Kidney epithelial cell (primary cell): Measurements from ENCODE around the gene CORO7. TPM values are rescaled to one million over a fixed set of nuclear protein-coding genes. Genes with fewer than 3 reads are reported as not detected.

Experiments
- DNase-seq: peaks from one replicate; pipeline ENCODE4 v3.0.0-alpha.2; 2010; ENCODE audit warnings: low read depth
- H3K27me3 ChIP-seq: 2 replicates; pipeline ENCODE4 v1.6.0; 2011; ENCODE audit warnings: low read length; ENCODE audit not compliant: control insufficient read depth, insufficient read depth
- H3K36me3 ChIP-seq: 2 replicates; pipeline ENCODE4 v1.5.1; 2011; ENCODE audit warnings: low read length; ENCODE audit not compliant: control insufficient read depth, insufficient read depth
- H3K4me3 ChIP-seq: 2 replicates; pipeline ENCODE4 v1.5.1; 2011; ENCODE audit warnings: low read depth, mild to moderate bottlenecking, control low read depth, low read length
- total RNA-seq: library from RNA; depleted of rRNA; stranded (reverse); fragments of >200 nt; gene quantifications from 2 replicates; pipeline ENCODE4 v1.2.3, GENCODE V29; 2015
- TF ChIP-seq, protein P1 (sequence below): IDR thresholded peaks from 2 replicates; pipeline ENCODE4 v1.5.1; 2011; ENCODE audit warnings: mild to moderate bottlenecking, moderate library complexity, low read length, control low read depth, inconsistent platforms; ENCODE audit not compliant: insufficient read depth, poor library complexity, severe bottlenecking

CORO7 gene
- total RNA-seq, 1 donor from 2014 or later: 57.3 TPM

DNA sequence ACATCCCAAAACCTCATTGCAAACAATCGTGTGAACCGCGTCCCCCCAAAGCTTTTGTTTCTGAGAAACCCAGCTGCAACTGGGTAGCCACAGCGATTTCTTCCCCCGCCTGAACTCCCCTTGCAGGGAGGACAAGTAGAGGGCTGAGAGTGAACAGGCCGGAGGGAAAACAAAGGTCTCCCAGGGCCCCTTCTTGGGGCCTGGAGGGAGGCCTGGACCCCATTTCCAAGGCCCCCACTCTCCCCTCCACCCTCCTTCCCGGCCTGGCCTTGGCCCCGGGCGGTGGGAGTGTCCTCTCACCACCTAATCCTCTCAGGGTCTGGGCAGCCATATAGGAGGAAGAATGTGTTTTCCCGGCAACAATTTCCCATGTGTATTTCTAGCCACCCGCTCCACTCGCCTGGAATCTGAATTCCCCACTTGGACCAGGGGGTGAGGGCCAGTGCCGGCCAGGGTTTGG lies 97.9 kb downstream of the CORO7 start:
- Histone ChIP-seq H3K36me3 (no peaks in the 10 kb centered on the region), H3K4me3 (no peak overlapping the region), H3K27me3 (no peaks in the 10 kb centered on the region)
- no peak for DNase-seq
- TF ChIP-seq, protein P1, sequence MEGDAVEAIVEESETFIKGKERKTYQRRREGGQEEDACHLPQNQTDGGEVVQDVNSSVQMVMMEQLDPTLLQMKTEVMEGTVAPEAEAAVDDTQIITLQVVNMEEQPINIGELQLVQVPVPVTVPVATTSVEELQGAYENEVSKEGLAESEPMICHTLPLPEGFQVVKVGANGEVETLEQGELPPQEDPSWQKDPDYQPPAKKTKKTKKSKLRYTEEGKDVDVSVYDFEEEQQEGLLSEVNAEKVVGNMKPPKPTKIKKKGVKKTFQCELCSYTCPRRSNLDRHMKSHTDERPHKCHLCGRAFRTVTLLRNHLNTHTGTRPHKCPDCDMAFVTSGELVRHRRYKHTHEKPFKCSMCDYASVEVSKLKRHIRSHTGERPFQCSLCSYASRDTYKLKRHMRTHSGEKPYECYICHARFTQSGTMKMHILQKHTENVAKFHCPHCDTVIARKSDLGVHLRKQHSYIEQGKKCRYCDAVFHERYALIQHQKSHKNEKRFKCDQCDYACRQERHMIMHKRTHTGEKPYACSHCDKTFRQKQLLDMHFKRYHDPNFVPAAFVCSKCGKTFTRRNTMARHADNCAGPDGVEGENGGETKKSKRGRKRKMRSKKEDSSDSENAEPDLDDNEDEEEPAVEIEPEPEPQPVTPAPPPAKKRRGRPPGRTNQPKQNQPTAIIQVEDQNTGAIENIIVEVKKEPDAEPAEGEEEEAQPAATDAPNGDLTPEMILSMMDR: no peak

DNA sequence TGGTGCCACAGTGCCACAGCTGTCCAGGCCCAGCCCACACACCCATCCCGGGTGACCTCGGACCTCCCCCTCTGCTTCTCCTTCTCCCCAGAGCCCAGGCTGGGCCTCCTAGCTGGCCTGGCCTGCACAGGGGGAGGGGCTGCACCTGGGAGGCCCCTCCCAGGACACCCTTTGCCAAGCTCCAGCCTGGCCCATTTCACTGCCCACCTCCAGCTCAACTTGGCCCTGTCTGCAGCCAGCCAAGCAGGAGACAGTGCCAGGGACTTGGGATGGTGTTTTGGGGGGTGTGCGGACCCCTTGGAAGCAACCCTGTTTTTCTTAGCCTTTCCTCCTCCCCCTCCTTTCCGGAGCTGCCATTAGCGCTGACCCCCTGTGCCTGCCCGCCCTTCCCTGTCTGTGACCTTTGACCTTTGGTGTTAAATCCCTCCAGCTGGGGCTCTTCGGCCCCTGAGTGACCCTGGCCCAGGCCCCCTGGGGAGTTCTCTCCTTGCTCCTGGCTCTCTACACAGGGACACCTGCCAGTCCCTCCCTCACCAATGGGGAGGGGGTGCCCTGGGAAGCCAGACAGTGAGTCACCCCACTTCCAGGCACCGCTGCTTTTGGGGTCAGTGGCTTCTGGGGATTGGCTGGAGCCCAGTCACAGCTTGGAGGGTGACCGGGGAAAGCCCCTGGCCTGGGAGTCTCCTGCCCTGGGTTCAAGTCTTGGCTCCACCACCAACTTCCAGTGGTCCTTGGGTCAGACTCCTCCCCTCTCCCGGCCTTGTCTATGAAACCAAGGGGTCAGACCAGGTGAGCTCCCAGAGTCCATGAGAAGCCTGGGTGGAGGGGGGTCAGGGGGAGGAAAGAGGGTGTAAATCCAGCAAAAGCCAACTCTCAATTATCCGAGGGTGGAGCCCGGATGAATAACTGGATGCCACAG lies 98.6 kb downstream of the CORO7 start:
- H3K27me3 ChIP-seq: no peaks in the 10 kb centered on the region
- no peaks in the 10 kb centered on the region for H3K36me3 ChIP-seq
- TF ChIP-seq, protein P1: no peak
- no peak for DNase-seq
- peak overlapping the region; percentile 87 for H3K4me3 ChIP-seq

DNA sequence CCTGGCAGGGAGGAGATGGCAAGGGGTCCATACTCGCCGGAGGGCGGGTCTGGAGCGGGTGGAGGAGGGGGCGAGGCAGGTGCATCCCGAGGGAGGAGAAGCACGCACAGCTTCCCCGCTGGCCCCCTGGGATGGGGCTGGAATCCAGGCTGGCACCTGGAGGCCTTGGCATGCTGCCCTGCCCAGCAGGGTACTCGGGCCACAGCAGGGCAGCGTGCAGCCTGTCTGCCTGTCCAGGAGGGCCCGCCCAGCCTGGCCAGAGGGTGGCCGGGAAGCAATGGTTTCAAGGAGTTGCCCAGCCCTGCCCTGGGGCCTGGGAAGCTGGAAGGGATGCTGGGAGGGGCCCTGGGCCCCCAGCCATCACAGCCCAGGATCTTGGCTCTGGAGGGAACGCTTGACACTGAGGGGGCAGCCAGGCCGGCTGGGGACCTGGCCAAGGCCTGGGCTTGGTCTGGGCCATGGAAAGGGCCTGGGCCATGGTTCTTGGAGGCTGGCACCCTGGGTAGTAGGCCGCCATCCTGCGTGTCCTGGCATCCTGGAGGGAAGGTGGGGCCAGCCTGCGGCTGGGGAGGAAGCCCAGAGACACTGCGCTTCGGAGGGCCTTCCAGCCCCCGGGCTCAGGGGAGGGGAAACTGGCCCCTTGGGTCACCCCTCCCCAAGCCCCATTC lies 99.4 kb downstream of the CORO7 start:
- no peak for DNase-seq
- TF ChIP-seq, protein P1: no peak
- Histone ChIP-seq H3K4me3 (peak overlapping the region; percentile 87), H3K27me3 (no peaks in the 10 kb centered on the region), H3K36me3 (no peaks in the 10 kb centered on the region)

DNA sequence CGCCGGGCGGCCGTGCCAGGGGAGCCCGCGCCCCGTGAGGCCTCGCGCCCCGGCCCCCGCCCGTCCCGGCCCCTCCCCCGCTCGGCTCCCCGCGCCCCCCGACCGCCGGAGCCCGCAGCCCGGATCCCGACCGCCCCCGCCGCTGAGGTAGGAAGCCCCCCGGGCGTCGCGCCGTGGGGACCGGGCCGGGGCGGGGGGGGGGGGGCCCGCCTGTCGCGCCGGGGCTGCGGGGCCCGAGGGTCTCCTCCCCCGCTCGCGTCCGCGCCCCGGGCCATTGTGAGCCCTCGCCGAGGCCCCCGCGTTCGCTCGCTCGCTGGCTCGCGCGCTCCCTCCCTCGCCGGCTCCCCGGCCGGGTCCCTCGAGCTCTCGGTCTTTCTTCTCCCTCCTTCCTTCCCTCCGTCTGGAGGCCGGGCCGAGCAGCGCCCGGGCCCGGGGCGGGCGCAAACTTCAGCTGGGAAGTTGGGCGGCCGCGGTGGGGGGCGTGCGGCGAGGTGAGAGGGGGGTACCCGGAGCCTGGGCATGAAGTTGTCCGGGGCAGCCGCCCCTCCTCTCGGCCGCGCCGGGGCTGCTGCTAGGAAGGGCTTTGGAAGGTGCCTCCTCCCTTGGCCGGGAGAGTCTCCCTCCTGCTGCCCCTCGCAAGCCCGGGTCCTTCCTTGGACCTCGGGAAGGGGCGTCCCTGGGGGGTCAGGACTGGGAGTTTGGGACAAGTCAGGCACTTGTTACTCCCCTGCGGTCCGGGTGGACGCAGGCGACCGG lies 100.1 kb downstream of the CORO7 start:
- Histone ChIP-seq H3K4me3 (peak overlapping the region; percentile 87), H3K27me3 (no peaks in the 10 kb centered on the region), H3K36me3 (no peaks in the 10 kb centered on the region)
- TF ChIP-seq, protein P1: no peak
- DNase-seq: no peak

DNA sequence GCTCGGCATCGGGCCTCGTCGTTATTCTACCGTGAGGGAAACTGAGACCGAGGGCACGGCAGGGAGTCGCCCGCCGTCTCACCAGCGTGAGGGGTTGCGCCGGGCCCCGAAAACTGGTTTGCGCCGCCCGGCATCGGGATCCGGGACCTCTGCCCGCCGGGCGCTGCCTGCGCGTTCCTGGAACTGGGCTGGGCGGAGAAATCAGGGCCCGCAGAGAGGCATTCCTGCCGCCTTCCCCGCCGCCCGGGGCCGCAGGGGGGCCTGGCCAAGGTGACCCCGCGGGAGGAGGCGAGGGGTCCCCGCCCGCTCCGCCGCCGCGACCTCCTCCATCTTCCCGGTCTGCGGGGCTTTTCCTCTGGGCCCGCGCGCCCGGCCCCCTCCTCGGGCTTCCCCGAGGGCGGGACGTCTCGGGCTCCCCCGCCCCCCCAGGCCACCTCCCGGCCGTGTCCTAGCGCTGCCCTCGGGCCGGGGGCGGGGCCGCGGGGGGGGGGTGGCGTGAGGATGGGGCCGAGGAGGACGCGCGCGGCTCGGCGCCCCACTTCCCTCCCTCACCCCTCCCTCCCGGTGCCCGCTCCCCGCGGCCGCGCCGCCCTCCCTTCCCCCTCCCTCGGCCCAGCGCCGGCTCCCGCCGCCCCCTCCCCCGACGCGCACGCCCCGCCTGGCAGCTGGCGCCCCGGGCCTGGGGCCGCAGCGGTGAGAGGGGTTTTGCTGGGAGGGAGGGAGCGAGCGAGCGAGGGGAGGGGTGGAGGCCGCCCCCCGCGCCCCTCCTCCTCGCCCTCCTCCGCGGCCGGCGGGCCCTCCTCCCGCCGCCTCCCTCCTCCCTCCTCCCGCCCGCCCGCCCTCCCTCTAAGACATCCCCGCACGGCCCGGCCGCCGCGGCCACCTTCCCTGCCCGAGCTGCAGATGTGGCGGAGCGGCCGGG lies 100.9 kb downstream of the CORO7 start, which contains the start of gene GLIS2:
Gene GLIS2 (plus strand): TSS at position 882 of the 922 bp plus-strand sequence. CDS start 16,214 bp downstream, outside the sequence.
- TF ChIP-seq, protein P1: no peak
- DNase-seq: no peak
- Histone ChIP-seq H3K27me3 (no peaks in the 10 kb centered on the region), H3K4me3 (peak within 1 kb of the TSS; percentile 87), H3K36me3 (no peaks in the 10 kb centered on the region)
